NCI-H526 (cell line): ENCODE data around the gene ZNF831.

Source experiments
- DNase-seq, 2 experiments: peaks; one replicate each; lab custom pipeline; 2025; lab: John Stamatoyannopoulos, UW

ZNF831 gene

GRCh38 chr20:59305908-59306655, 142.5 kb downstream of the ZNF831 start:
- no peak for DNase-seq

DNA sequence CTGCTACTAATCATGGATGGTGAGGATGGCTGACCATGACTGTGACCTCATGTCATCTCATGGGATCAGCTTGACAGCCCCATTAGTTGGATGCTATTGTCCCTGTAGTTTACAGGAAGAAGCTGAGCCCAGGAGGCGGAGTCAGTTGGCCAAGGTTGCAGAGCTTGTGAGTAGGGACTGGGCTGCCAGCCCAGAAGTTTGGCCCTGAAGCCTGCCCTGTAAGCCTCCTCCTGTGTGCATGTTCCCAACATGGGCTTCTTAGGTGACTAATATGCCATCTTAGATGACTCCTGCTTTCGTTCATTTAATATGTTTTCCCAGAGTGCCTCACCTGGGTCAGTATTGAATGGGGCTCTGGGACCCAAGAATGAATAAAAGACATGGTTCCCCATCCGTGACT, 143.6 kb downstream of the ZNF831 start:
- no peak for DNase-seq
